Measurements from ENCODE around the gene CCDC102B.

GRCh38 chr18:68969027-68969426, 171.1 kb downstream of the CCDC102B start:
- no peak for TF ChIP-seq CTCF (IDR thresholded peaks at IDR 0.05)
- no peak for TF ChIP-seq POLR2A (IDR thresholded peaks at IDR 0.05)
